ENCODE results near the gene TMEM127.
A peak's percentile ranks its signal among the peaks of the same experiment; 100 is the strongest.
"Not testable (repeated sequence)": the region's sequence is repeated elsewhere in the genome, so short reads cannot be mapped to it uniquely, and the experiment has no call there.

The TMEM127 gene

DNA sequence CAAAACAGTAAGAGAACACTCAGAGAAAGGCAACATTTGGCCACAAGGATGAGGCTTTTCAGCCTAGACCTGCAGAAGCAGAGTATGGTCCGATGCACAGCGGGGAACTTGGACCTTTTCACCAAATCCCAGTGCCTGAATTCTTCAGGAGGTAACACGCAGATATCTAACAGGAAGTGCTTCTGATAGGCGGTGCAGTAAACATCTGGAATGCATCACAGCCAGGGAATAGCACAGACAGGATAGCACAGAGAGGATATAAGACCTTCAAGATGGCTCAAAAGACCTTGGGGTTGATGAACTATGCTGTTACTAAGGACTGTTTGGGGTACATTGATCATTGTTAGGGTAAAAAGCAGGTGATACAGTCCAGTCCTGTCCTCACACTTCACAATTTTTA is 1.7 kb downstream of the TMEM127 start:
- no peak for DNase-seq (ENCODE audit: low read depth in 2 of 2)

DNA sequence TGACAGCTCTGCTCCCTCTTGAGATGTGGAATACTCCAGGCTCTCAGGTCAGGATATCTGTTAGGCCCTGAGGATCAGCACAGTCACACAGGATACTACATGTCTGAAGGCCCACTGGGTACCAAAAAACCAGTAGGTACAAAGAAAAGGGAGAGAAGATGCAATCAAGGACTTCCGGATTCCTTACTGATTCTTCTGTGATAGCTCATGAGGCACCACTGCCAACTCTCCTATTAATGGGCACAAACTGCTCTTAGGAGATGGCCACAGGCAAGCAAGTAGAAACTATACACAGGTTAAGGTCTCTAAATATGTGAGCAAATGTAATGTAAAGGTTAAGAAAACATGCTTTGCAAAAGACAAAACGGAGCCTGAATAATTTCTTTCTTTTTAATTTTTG is 3.5 kb downstream of the TMEM127 start:
- DNase-seq (ENCODE audit: low read depth in 2 of 2): no peak

DNA sequence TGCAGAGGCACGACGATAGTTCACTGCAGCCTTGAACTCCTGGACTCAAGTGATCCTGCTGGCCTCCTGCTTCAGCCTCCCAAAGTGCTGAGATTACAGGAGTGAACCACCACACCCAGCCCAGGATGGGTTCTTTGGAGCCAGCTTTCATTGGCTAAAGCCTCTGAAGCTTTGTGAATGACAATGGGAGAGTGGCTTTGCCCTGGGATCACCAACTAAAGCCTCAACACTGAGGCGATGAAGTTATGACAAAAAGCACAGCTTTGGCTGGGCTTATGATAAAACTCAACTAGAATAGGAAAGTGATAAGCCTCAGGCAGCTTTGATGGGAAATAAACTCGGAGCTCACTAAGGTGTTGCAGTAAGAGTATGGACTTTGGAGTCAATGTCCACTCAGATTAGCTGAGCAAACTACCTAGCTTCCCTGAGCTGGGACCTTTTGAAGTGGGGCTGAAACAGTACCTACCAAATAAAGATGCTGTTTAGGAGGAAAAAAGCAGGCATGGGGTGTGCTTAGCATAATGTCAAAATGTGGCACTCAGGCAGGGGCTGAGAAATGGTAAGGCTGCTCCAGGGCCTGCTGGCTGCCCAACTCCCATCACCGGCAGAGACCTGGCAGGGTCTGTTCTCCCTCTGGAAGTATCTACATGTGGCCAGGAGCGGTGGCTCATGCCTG is 4.3 kb downstream of the TMEM127 start:
- no peak for DNase-seq (ENCODE audit: low read depth in 2 of 2)

DNA sequence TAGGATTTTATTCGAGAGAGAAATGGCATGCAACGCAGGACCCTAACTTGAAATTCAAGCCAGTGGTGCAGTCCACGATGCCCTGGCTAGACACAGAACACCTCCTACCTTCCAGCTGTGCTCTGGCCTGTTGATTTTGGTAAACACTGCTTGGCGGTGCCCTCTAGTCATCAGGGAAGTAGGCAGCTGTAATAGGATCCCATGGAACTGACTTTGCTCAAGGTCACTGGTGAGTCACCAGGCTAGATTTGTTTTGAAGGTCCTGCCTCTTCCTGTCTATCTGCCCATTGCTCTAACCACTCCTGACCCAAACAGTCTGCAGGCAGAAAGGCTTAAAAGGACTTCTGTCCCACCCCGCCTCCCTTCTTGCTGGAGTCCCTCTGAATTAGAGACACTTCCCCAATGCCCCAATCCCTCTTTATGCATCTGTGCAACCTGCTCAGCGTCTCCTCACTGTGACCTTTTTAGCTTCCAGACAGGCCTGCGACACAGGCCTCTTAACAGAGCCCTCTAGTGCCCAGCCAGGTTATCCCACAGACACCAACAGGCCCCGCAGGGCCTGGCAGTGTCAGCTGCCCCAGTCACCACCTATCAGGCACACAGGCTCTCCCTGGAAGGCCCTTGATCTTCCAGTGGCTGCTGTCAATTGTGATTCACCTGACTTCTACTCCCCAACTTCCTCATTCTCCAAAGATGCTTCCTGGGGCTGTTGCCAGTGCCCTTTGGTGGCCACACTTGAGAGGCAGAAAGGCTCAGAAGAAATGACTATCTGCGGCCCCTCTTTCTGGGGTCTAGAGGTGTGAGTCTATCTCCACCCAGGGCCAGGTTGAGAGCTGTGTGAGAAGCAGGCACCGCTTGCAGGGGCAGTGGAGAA is 5.2 kb downstream of the TMEM127 start:
- no peak for DNase-seq (ENCODE audit: low read depth in 2 of 2)

- DNase-seq (ENCODE audit: low read depth in 2 of 2): no peak
These were observed 6.3 kb downstream of the TMEM127 start for GRCh38 chr2:96259497-96259921.

GRCh38 chr2:96258166-96259022 is 7.4 kb downstream of the TMEM127 start:
- no peak for DNase-seq (ENCODE audit: low read depth in 2 of 2)

- DNase-seq (ENCODE audit: low read depth in 2 of 2): not testable (repeated sequence)
These were observed 8.1 kb downstream of the TMEM127 start for GRCh38 chr2:96257744-96258143.

DNA sequence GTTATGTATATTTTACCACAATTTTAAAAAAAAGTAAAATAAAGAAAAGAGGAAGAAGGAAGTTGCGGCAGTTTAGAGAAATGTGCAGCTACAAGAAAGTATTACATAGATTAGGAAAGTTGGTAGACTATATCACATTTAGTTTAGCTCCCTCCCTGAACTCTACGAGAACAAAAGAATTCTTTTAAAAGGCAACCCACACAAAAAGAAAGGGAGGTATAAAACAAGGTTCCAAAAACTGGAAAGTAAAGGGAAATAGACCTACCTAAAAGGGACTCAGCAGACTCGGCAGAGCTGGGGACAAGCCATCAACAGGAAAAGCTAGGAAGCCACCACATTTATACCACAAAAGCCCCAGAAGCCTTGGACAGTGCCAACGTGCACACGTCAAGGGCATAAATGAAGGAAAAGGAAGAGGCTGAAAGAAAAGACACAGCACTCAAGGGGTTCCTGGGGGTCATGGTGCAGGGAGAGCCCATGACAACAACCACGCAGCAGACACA is 9.1 kb downstream of the TMEM127 start:
- no peak for DNase-seq (ENCODE audit: low read depth in 2 of 2)

- no peak for DNase-seq (ENCODE audit: low read depth in 2 of 2)
These were observed 11.2 kb downstream of the TMEM127 start for GRCh38 chr2:96254571-96254970.

GRCh38 chr2:96253006-96253405 is 12.8 kb downstream of the TMEM127 start:
- DNase-seq (ENCODE audit: low read depth in 2 of 2): no peak

- no peak for DNase-seq (ENCODE audit: low read depth in 2 of 2)
These were observed 13.3 kb downstream of the TMEM127 start for GRCh38 chr2:96252526-96252925.

DNA sequence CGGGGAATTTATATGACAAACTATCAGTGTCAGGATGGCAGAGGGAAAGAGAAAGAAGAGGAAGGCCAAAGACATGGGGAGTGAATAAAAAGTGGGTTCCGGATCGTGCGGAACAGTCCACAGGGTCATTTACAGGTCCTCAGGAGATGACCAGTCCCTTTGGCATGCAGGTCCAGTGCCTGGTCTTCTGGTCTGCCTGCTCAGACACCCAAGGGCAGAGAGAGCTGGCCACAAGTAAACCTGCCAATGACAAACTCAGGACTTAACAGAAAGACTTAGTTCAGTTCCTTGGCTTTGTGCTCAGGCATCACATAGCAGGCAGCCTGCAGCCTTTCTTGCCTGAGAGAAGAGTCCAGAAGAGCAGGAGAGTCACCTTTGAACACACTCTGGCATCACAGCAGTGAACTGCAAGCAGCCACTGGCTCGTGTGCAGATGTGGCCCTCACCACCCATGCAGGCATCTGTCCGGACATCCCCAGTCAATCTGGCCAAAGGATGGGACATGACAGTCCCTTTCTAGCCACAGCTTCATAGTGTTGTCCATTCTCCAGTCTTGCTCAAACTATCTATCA is 14.0 kb downstream of the TMEM127 start:
- no peak for DNase-seq (ENCODE audit: low read depth in 2 of 2)

- no peak for DNase-seq (ENCODE audit: low read depth in 2 of 2)
These were observed 15.6 kb downstream of the TMEM127 start for GRCh38 chr2:96250188-96250587.

GRCh38 chr2:96249654-96250053 is 16.1 kb downstream of the TMEM127 start:
- DNase-seq (ENCODE audit: low read depth in 2 of 2): no peak

- DNase-seq (ENCODE audit: low read depth in 2 of 2): no peak
These were observed 17.2 kb downstream of the TMEM127 start for GRCh38 chr2:96248624-96249023.

- DNase-seq (ENCODE audit: low read depth in 2 of 2): no peak
These were observed 17.9 kb downstream of the TMEM127 start for GRCh38 chr2:96247896-96248295.

DNA sequence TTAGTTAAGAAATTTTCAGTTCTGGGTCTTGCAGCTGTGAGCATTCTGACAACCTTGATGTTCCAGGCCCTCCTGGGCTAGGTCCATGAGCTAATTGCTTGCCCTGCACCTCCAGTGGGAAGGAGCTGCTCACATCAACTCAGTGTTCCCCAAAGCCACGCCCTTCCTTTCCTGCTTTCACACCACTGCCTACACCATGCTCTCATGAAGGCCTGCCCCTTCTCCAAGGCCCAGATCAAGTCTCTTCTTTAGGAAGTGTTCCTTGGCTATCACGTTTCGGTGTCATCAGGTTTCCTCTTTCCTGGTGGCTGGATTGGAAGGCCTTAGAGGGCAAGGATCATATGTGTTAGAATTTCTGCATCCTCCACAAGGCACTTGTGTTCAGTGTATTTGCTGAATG is 18.8 kb downstream of the TMEM127 start:
- DNase-seq (ENCODE audit: low read depth in 2 of 2): no peak

DNA sequence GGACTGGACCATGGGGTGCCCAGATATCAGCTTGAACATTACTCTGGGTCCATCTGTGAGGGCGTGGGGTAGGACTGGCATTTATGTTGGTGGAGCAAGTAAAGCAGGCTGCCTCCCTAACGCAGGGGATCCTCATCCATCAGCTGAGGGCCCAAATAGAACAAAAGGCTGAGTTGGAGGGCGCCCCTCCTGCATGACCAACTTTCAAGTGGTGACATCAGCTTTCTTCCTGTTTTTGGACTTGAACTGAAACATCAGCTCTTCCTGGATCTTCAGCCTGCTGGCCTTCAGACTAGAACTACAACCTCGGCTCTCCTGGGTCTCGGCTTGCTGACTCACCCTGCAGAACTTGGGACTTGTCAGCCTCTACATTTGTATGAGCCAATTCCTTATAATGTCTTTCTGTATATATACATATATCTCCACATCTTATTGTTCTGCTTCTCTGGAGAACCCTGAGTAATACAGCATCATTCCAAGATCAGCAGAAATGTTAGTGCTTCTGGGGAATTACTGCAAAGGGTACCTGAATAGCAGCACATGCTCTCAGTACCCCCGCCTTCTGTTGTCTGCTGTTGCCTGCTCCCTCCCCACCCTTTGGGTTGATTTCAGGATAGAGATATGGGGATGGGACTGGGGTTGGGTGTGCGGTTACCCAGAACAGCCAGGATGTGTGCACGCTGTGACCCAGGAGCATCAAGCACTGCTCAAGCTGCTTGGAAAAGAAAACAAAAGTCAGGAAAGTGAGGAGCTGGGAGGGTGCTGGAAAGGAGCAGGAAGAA is 20.0 kb downstream of the TMEM127 start:
- no peak for DNase-seq (ENCODE audit: low read depth in 2 of 2)

DNA sequence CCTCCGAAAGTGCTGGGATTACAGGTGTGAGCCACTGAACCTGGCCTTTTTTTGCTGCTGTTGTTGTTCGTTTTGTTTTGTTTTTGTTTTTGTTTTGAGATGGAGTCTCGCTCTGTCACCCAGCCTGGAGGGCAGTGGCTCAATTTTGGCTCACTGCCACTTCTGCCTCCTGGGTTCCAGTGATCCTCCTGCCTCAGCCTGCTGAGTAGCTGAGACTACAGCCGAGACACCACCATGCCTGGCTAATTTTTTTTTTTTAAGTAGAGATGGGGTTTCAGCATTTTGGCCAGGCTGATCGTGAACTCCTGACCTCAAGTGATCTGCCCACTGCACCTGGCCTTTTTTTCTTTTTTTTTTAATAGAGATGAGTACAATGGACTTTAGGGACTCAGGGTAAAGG is 22.0 kb downstream of the TMEM127 start:
- DNase-seq (ENCODE audit: low read depth in 2 of 2): no peak

- DNase-seq (ENCODE audit: low read depth in 2 of 2): peak in 1 of 2 donors; percentile 21
These were observed 23.7 kb downstream of the TMEM127 start for GRCh38 chr2:96241900-96242611.
